22Rv1 (cell line): ENCODE results near the gene PLAC1.

Experiments
- ZFX ChIP-seq: fragments of 450-650 bp; IDR thresholded peaks from 2 replicates; pipeline ENCODE4 v1.6.1; 2017; ENCODE audit warnings: antibody characterized with exemption, borderline replicate concordance
- TF ChIP-seq, protein P1 (sequence below): fragments of 450-650 bp; IDR thresholded peaks from 2 replicates; pipeline ENCODE4 v1.5.1; 2017; ENCODE audit warnings: mild to moderate bottlenecking

- TF ChIP-seq, protein P1, sequence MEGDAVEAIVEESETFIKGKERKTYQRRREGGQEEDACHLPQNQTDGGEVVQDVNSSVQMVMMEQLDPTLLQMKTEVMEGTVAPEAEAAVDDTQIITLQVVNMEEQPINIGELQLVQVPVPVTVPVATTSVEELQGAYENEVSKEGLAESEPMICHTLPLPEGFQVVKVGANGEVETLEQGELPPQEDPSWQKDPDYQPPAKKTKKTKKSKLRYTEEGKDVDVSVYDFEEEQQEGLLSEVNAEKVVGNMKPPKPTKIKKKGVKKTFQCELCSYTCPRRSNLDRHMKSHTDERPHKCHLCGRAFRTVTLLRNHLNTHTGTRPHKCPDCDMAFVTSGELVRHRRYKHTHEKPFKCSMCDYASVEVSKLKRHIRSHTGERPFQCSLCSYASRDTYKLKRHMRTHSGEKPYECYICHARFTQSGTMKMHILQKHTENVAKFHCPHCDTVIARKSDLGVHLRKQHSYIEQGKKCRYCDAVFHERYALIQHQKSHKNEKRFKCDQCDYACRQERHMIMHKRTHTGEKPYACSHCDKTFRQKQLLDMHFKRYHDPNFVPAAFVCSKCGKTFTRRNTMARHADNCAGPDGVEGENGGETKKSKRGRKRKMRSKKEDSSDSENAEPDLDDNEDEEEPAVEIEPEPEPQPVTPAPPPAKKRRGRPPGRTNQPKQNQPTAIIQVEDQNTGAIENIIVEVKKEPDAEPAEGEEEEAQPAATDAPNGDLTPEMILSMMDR: no peak
- TF ChIP-seq ZFX: no peak
Observed at GRCh38 chrX:134642386-134642785, 15.9 kb downstream of the PLAC1 start.
